Measurements from ENCODE around the gene DOP1B.
"Not testable (repeated sequence)": the region's sequence is repeated elsewhere in the genome, so short reads cannot be mapped to it uniquely, and the experiment has no call there.

Gene DOP1B

GRCh38 chr21:36127250-36127904 is 29.2 kb upstream of the DOP1B start:
- no peak for TF ChIP-seq CTCF (IDR thresholded peaks at IDR 0.05; ENCODE audit: control insufficient read depth, insufficient read depth, low read depth, low read length, missing control alignments)
- DNase-seq (ENCODE audit: low read depth) = no peak
- no peak overlapping the region for H3K4me3 ChIP-seq (ENCODE audit: control insufficient read depth, low read depth, low read length)

GRCh38 chr21:36127977-36128376 is 28.6 kb upstream of the DOP1B start:
- DNase-seq (ENCODE audit: low read depth) = no peak
- H3K4me3 ChIP-seq (ENCODE audit: control insufficient read depth, low read depth, low read length) = no peak overlapping the region
- no peak for TF ChIP-seq CTCF (IDR thresholded peaks at IDR 0.05; ENCODE audit: control insufficient read depth, insufficient read depth, low read depth, low read length, missing control alignments)

GRCh38 chr21:36129219-36129618 is 27.4 kb upstream of the DOP1B start:
- H3K4me3 ChIP-seq (ENCODE audit: control insufficient read depth, low read depth, low read length) = no peak overlapping the region
- DNase-seq (ENCODE audit: low read depth) = no peak
- TF ChIP-seq CTCF (IDR thresholded peaks at IDR 0.05; ENCODE audit: control insufficient read depth, insufficient read depth, low read depth, low read length, missing control alignments) = no peak

GRCh38 chr21:36130414-36130762 is 26.2 kb upstream of the DOP1B start:
- not testable (repeated sequence) for H3K4me3 ChIP-seq (ENCODE audit: control insufficient read depth, low read depth, low read length); DNase-seq (ENCODE audit: low read depth)

GRCh38 chr21:36130839-36131238 is 25.8 kb upstream of the DOP1B start:
- not testable (repeated sequence) for H3K4me3 ChIP-seq (ENCODE audit: control insufficient read depth, low read depth, low read length); DNase-seq (ENCODE audit: low read depth)

GRCh38 chr21:36132696-36133095 is 23.9 kb upstream of the DOP1B start:
- DNase-seq (ENCODE audit: low read depth) = no peak
- H3K4me3 ChIP-seq (ENCODE audit: control insufficient read depth, low read depth, low read length) = no peak overlapping the region
- TF ChIP-seq CTCF (IDR thresholded peaks at IDR 0.05; ENCODE audit: control insufficient read depth, insufficient read depth, low read depth, low read length, missing control alignments) = no peak

- no peak for TF ChIP-seq CTCF (IDR thresholded peaks at IDR 0.05; ENCODE audit: control insufficient read depth, insufficient read depth, low read depth, low read length, missing control alignments)
- no peak for DNase-seq (ENCODE audit: low read depth)
- peak within 1 kb of the TSS; percentile 76 for H3K4me3 ChIP-seq (ENCODE audit: control insufficient read depth, low read depth, low read length)
Measured at GRCh38 chr21:36134803-36135390, 21.7 kb upstream of the DOP1B start, which contains the start of gene CBR3. Gene CBR3, plus strand, starts transcription at chr21:36135079. Its CDS starts 114 bp downstream, at chr21:36135193.
